Sigmoid colon (tissue), 4 donors: ENCODE data around the gene MTCL1.

Source experiments
- EP300 ChIP-seq, 4 donors: sonication (generic); formaldehyde crosslinking; IDR thresholded peaks; one replicate each; pipeline ENCODE4 v1.6.1; 2017; ENCODE audit warnings: antibody characterized with exemption in 4 of 4
- TF ChIP-seq, protein P1 (sequence below), 4 experiments: fragments of 450-650 bp in 3 of 4; fragments of 200-600 bp in 1 of 4; IDR thresholded peaks; one replicate each; pipeline ENCODE4 v1.5.1; 2016 to 2019; ENCODE audit warnings: antibody characterized with exemption in 4 of 4, mild to moderate bottlenecking in 3 of 4, moderate library complexity in 2 of 4

DNA sequence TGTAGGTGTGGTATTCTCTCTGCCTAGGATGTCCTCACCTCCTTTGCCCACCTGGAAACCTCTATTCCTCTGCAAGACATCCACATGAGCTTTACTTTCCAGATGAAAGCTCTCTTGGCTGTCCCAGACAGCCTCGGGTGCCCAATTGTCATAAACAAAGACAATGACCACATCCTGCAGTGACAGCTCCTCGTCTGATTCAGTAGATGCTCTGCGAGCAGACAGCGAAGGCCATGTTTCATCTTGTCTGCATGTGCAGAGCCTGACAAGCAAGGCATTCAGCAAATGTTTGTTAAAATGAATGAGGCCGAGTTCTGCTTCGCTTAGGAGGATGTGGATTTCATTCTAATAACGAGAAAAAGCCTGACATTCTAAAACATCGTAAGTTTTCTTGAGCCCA lies 150.9 kb downstream of the MTCL1 start:
- TF ChIP-seq, protein P1, sequence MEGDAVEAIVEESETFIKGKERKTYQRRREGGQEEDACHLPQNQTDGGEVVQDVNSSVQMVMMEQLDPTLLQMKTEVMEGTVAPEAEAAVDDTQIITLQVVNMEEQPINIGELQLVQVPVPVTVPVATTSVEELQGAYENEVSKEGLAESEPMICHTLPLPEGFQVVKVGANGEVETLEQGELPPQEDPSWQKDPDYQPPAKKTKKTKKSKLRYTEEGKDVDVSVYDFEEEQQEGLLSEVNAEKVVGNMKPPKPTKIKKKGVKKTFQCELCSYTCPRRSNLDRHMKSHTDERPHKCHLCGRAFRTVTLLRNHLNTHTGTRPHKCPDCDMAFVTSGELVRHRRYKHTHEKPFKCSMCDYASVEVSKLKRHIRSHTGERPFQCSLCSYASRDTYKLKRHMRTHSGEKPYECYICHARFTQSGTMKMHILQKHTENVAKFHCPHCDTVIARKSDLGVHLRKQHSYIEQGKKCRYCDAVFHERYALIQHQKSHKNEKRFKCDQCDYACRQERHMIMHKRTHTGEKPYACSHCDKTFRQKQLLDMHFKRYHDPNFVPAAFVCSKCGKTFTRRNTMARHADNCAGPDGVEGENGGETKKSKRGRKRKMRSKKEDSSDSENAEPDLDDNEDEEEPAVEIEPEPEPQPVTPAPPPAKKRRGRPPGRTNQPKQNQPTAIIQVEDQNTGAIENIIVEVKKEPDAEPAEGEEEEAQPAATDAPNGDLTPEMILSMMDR (IDR thresholded peaks at IDR 0.05), result no peak
- TF ChIP-seq EP300 (IDR thresholded peaks at IDR 0.05), result no peak
